Endothelial cell of umbilical vein (primary cell): ENCODE results near the gene CACNA1B.

Experiments used
- EZH2 ChIP-seq: IDR thresholded peaks from 2 replicates; pipeline ENCODE4 v1.6.1; 2012; ENCODE audit warnings: borderline replicate concordance, low read depth, mild to moderate bottlenecking, moderate library complexity, low read length, inconsistent platforms; ENCODE audit not compliant: severe bottlenecking
- POLR2A ChIP-seq: IDR thresholded peaks from 2 replicates; pipeline ENCODE4 v1.6.1; 2012; ENCODE audit warnings: low read depth, mild to moderate bottlenecking, control low read depth, low read length
- TF ChIP-seq, protein P1 (sequence below), 2 donors: IDR thresholded peaks; 1 replicate in 1 of 2; 2 replicates in 1 of 2; pipeline ENCODE4 v1.5.1; 2011; ENCODE audit warnings: low read length in 2 of 2, mild to moderate bottlenecking in 2 of 2, moderate library complexity in 2 of 2, control low read depth in 1 of 2, inconsistent platforms in 1 of 2, low read depth in 1 of 2; ENCODE audit not compliant: insufficient read depth in 1 of 2; ENCODE audit errors: extremely low read depth in 1 of 2

DNA sequence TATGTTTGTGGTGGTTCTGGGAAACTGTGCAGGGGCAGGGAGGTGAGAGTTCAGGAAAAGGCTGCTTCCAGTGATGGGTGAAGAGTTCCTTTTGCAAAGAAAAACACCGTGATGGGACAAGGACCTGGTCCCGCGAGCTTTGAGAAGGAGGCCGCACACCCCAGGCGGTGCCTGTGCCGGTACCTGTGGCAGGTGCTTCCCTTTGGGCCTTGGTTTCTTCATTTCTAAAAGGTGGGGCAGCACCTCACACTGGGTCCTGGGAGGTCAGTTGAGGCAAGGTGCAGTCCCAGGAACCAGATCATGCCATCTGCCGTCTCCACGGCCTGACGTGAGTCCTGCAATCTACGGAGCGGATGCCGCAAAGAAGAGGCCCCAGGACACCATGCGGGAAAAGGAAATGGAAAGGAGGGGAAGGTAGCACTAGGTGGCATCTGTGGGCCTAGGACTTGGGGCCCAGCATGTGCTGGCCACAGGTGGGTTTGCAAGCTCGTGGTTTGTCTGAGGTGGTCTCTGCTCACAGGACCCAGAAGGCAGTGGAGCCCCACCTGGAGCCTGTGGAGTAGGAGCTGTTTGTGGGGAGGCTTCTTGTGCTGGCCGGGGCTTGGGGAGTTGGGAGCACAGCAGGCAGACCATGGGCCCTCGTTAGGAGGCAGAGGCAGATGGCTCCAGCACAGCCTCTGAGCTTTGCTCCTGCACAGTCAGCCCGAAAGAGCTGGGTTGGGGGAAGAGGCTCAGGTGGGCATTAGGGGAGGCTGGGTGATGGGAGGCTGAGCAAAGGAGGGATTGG, 131.6 kb downstream of the CACNA1B start:
- no peak for TF ChIP-seq EZH2
- TF ChIP-seq POLR2A, result no peak
- TF ChIP-seq, protein P1, sequence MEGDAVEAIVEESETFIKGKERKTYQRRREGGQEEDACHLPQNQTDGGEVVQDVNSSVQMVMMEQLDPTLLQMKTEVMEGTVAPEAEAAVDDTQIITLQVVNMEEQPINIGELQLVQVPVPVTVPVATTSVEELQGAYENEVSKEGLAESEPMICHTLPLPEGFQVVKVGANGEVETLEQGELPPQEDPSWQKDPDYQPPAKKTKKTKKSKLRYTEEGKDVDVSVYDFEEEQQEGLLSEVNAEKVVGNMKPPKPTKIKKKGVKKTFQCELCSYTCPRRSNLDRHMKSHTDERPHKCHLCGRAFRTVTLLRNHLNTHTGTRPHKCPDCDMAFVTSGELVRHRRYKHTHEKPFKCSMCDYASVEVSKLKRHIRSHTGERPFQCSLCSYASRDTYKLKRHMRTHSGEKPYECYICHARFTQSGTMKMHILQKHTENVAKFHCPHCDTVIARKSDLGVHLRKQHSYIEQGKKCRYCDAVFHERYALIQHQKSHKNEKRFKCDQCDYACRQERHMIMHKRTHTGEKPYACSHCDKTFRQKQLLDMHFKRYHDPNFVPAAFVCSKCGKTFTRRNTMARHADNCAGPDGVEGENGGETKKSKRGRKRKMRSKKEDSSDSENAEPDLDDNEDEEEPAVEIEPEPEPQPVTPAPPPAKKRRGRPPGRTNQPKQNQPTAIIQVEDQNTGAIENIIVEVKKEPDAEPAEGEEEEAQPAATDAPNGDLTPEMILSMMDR (IDR thresholded peaks at IDR 0.05; ENCODE audit: extremely low read depth in 1 of 2, insufficient read depth in 1 of 2, low read depth in 1 of 2, low read length in 2 of 2), result no peak
